ENCODE data around the gene ZNF236.
"Not testable (repeated sequence)": the region's sequence is repeated elsewhere in the genome, so short reads cannot be mapped to it uniquely, and the experiment has no call there.

The ZNF236 gene

DNA sequence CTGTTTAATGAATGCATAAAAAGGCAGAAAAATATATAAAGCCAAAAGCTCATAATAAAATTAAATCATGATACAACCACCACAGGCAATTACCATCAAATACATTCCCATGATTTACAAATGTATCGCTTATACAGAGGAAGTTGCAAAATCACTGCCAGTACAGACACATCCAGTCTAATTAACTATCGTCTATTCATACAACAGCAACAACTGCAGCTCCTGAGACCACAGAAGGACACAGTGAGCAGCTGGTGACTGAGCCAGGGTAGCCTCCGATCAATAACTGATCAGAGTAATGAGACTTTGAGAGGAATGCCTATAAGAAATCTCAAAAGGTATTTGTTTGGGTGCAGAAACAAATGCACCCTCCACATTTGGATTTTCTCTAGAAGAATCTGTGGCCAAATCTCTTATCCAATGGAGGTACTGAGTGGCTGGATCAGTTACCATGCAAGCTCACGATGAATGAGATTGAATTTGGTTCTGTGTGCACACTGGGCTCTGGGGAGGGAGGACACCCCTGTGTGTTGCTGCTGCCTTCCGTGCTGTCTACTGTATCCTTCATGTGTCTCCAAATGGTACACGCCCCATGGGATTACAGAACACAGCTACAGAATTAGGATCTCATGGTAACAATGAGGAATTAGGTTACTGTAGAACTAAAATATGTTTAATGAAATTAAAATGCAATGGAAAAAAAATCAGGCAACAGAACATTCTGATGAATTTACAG, 190.6 kb downstream of the ZNF236 start:
- no peak for DNase-seq

DNA sequence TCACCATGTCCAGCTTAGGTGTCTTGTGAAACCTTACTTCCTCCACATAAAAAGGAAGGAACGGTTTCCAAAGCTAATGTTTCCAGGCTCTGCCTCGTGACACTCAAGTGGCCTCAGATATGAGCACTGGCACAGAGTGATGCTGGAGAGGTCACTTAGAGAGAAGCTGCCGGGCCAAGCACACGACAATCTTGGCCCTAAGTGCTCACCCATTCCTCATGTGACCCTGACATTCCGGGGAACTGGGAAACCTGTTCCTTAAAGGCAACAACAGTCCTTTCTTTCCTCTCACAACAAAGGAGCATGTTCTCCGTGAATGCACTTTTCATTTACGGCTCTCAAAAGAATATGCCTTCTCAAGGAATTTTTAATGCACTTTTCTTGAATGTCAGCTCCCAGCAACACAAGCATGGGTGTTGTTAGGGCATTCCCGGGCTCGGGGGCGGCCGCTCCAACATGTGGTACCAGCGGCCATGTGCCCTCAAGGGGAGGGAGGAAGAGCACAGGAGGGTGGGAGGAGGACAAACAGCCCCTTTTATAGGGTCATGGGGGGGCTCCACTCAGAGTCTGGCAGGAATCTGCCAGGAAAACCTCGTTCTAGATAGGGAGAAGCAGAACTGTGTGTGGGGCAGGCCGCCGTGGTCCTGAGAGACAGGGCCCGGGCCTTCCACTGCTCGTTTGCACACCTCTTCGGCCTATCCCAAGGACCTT, 191.6 kb downstream of the ZNF236 start:
- DNase-seq: no peak

- no peak for DNase-seq
Observed at GRCh38 chr18:77014538-77014937, 192.2 kb downstream of the ZNF236 start.

DNA sequence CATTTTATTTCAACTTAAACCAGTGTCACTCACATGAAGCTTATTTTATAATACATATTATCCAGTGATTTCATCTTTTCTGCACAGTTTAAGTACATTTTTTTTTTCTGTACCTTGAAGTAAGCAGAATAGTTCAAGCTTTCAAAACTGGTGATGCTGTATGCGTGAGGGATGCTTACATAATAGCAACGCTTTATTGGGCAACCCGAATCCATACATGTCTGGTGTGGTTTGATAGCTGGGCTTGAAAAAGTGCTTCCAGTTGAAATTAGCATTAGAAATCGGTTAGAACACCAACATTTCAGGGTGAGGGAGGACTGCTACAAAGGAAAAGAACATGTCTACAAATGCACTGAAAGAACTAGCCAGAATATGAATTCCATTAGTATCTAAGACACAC, 192.8 kb downstream of the ZNF236 start:
- DNase-seq: no peak

DNA sequence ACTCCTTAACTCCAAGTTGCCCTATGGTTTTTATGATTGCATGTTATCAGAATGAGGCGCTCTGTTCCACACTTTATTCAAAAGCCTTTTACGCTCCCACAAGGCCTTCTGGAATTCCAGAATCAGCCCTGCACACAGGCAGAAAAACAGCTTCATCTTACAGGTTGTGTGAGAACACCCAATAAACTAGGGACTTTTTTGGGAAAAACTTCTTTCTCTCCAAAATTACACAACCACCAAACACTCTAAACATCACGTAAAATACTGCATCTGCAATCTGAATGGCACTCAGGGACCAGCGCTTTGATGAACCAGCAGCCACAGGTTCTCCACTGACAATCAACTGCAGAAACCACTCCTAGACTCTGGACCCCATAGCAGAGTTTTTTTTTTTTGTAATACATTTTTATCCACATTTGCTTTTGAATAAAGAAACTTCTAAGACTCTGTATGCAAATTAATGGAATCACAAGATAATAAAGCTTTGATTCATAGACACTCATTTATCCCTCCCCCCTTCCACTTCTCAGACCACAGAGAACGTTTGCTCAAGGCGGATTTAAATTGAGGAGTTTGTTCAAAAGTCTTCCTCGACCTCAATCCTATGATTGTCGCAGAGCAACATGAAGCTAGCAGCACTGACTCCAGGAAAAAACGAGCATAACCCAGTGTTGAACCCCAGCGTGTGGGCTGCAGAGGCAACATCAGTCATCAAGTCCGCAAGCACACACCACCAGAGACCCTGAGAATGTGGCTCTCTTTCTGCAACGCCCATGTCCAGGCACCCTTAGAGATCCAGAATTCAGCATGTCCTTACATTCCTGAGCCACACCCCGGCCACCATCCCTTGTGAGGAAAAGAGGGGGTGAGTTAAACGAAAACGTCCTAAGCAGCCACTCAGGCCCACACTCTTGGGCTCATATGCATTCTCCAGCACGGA, 193.7 kb downstream of the ZNF236 start:
- DNase-seq: no peak

- DNase-seq: no peak
Observed at GRCh38 chr18:77016936-77017335, 194.6 kb downstream of the ZNF236 start.

DNA sequence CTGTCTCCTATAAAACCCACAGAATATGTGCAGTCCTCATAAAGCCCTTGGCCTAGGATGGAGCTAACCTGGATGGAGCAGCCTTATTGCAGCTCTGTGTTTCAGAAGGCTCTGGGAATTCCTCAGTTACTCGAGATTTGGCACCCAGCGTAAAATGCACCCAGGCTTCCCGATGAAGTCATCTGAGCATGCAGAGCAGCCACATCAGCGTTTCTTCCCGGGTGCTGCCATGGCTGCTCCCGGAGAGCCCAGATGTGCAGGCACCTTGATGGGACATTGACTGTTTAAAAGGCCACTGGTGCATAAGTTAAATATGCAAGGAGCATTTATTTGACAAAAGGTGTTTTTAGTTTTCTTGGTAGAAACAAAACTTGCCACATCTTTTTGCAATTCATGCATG, 195.0 kb downstream of the ZNF236 start:
- no peak for DNase-seq

DNA sequence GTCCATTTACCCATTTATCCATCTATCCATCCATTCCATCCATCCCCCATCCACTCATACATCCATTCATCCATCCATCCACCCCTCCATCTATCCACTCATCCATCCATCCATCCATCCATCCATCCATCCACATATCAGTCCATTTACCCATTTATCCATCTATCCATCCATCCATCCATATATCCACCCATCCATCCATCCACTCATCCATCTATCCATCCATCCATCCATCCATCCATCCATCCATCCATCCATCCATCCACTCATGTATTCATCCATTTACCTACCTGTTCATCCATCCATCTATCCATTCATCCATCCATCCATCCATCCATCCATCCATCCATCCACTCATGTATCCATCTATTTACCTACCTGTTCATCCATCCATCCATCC, 196.3 kb downstream of the ZNF236 start:
- DNase-seq: not testable (repeated sequence)

DNA sequence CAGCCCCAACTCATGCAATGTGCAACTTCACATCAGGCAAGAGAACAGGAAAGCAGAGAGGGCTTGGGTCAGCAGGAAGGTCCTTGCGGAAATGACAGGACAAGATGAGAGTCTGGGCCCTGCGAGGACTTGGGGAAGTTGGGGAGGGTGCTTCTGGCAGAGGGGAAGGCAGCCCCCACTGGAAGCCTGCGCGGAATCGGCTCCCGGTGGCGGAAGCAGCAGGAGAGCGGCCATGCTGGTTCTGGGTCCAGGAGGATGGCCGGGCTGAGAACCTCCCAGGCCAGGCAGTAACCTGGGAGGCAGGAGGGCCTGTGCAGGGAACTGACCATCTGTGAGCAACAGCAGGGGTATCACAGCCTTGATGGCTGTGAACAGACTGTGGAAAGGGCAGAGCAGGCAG, 197.3 kb downstream of the ZNF236 start:
- no peak for DNase-seq

All from NCI-H1048 (cell line).